ENCODE data around the gene APLP2.

DNA sequence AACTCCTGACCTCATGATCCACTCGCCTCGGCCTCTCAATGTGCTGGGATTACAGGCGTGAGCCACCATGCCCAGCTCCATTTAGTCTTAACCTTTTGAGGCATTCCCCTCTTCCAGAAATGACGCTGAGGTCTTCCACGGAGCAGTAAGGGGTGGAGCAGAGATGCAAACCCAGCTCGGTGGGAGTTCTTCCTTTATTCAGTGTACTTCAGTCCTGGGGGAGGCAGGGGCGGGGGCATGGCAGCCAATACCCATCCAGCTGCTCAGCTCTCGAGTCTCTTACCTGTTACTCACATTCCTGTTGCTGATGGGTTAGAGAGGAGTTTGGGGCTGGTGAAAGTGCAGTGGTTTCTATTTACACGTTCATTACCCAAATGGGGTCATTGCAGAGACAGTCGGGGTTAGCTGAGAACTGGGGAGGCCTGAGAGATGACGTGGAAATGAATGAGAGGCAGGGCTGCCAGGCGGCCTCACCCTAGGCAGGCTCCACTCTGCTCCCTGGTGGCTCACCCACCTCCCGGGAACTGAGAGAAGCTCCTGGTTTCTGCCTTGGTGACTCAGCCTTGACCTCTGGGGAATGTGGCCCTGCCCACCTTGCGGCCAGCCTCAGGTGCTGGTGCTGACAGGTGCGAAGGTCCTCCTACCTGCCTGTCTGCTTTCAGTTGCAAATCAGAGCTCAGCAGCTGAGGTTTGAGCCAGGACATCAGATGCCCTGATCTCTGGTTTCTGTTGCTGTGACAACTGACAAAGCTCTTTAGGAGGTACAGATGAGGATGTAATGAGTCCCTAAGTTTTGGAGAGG is 76.5 kb downstream of the APLP2 start:
- TF ChIP-seq, protein P1, sequence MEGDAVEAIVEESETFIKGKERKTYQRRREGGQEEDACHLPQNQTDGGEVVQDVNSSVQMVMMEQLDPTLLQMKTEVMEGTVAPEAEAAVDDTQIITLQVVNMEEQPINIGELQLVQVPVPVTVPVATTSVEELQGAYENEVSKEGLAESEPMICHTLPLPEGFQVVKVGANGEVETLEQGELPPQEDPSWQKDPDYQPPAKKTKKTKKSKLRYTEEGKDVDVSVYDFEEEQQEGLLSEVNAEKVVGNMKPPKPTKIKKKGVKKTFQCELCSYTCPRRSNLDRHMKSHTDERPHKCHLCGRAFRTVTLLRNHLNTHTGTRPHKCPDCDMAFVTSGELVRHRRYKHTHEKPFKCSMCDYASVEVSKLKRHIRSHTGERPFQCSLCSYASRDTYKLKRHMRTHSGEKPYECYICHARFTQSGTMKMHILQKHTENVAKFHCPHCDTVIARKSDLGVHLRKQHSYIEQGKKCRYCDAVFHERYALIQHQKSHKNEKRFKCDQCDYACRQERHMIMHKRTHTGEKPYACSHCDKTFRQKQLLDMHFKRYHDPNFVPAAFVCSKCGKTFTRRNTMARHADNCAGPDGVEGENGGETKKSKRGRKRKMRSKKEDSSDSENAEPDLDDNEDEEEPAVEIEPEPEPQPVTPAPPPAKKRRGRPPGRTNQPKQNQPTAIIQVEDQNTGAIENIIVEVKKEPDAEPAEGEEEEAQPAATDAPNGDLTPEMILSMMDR (IDR thresholded peaks at IDR 0.05): no peak
- TF ChIP-seq ELF4 (CRISPR knock-in tag; IDR thresholded peaks at IDR 0.05; ENCODE audit: low read depth) (no peak), TEAD4 (CRISPR knock-in tag; IDR thresholded peaks at IDR 0.05) (no peak), PRDM15 (CRISPR knock-in tag; IDR thresholded peaks at IDR 0.05) (no peak), ARID4B (CRISPR knock-in tag; IDR thresholded peaks at IDR 0.05; ENCODE audit: borderline replicate concordance) (no peak), E2F4 (CRISPR knock-in tag; IDR thresholded peaks at IDR 0.05; ENCODE audit: borderline replicate concordance, low read depth) (no peak), TCF7 (CRISPR knock-in tag; IDR thresholded peaks at IDR 0.05; ENCODE audit: low read depth) (no peak), JUN (CRISPR knock-in tag; IDR thresholded peaks at IDR 0.05) (no peak), ZNF232 (CRISPR knock-in tag; IDR thresholded peaks at IDR 0.05) (0 out of 2 replicates have a peak, but pooled peaks have one; percentile 60), CREB1 (CRISPR knock-in tag; IDR thresholded peaks at IDR 0.05) (no peak), FOXP1 (CRISPR knock-in tag; IDR thresholded peaks at IDR 0.05; ENCODE audit: borderline replicate concordance) (no peak)
- TF ChIP-seq, protein P2, sequence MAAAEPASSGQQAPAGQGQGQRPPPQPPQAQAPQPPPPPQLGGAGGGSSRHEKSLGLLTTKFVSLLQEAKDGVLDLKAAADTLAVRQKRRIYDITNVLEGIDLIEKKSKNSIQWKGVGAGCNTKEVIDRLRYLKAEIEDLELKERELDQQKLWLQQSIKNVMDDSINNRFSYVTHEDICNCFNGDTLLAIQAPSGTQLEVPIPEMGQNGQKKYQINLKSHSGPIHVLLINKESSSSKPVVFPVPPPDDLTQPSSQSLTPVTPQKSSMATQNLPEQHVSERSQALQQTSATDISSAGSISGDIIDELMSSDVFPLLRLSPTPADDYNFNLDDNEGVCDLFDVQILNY (CRISPR knock-in tag; IDR thresholded peaks at IDR 0.05): no peak

Data from WTC11 (cell line).